ENCODE data around the gene TECPR1. TPM values are rescaled to one million over a fixed set of nuclear protein-coding genes. Genes with fewer than 3 reads are reported as not detected.

Gene TECPR1
- total RNA-seq, 5 donors from 2014 or later (not counting 1 experiment from before 2014, with no cell fraction given): 118 to 192 (median 162) TPM

GRCh38 chr7:98288064-98288823 is 36.2 kb upstream of the TECPR1 start:
- no peak overlapping the region for H3K4me3 ChIP-seq (ENCODE audit: control insufficient read depth in 1 of 2, extremely low read depth in 1 of 2, low read length in 1 of 2)
- DNase-seq (no peak), ATAC-seq (replicated peaks in 1 of 4) (no peak)
- H3K36me3 ChIP-seq (ENCODE audit: control insufficient read depth in 2 of 2, extremely low read depth in 1 of 2, insufficient read depth in 1 of 2, low read length in 1 of 2): peaks cover 5 to 12% of the 10 kb centered on the region in 2 donors
- ChIA-PET CTCF (interaction anchor here in 1 of 2 donors (0.6 kb wide), 1 partner anchor 90 kb away, joined by 3 read pairs; no protein-coding TSS in a partner anchor), POLR2A (no interaction called here)
- Mint-ChIP-seq H3K36me3 (peaks cover 2% of the 10 kb centered on the region), H3K27ac (peak overlapping the region in 1 of 2 donors; percentile 81), H3K4me1 (peaks cover 20 to 31% (median 30%) of the 10 kb centered on the region in 3 donors), H3K9me3 (no peaks in the 10 kb centered on the region), H3K4me3 (no peak overlapping the region), H3K27me3 (no peaks in the 10 kb centered on the region)
- H3K27me3 ChIP-seq (replicated peaks in 1 of 2; ENCODE audit: control insufficient read depth in 2 of 2, extremely low read depth in 1 of 2, insufficient read depth in 2 of 2, low read length in 1 of 2): no peaks in the 10 kb centered on the region
- no peaks in the 10 kb centered on the region for H3K9me3 ChIP-seq
- 83% methylated on average over 5 of the region's 12 CpGs for WGBS (ENCODE audit: insufficient coverage)
- peaks cover 0 to 44% of the 10 kb centered on the region in 2 experiments for H3K4me1 ChIP-seq (ENCODE audit: control insufficient read depth in 1 of 2, extremely low read depth in 1 of 2, insufficient read depth in 2 of 2, low read length in 2 of 2)
- H3K27ac ChIP-seq (ENCODE audit: low read length): no peak overlapping the region

- no peaks in the 10 kb centered on the region for H3K27me3 Mint-ChIP-seq
- Histone ChIP-seq H3K36me3 (ENCODE audit: control insufficient read depth in 2 of 2, extremely low read depth in 1 of 2, insufficient read depth in 1 of 2, low read length in 1 of 2) (peaks cover 4 to 7% of the 10 kb centered on the region in 2 donors), H3K27me3 (replicated peaks in 1 of 2; ENCODE audit: control insufficient read depth in 2 of 2, extremely low read depth in 1 of 2, insufficient read depth in 2 of 2, low read length in 1 of 2) (no peaks in the 10 kb centered on the region), H3K27ac (ENCODE audit: low read length) (no peak overlapping the region), H3K4me3 (ENCODE audit: control insufficient read depth in 1 of 2, extremely low read depth in 1 of 2, low read length in 1 of 2) (no peak overlapping the region), H3K4me1 (ENCODE audit: control insufficient read depth in 1 of 2, extremely low read depth in 1 of 2, insufficient read depth in 2 of 2, low read length in 2 of 2) (peaks cover 1 to 51% of the 10 kb centered on the region in 2 experiments), H3K9me3 (no peaks in the 10 kb centered on the region)
- CTCF ChIA-PET: no interaction called here
- no peak overlapping the region for H3K4me3 Mint-ChIP-seq
- H3K27ac Mint-ChIP-seq: no peak overlapping the region
- H3K36me3 Mint-ChIP-seq: peaks cover 2% of the 10 kb centered on the region
- 96% methylated on average over 9 of the region's 14 CpGs for WGBS (ENCODE audit: insufficient coverage)
- DNase-seq: no peak
- no peaks in the 10 kb centered on the region for H3K9me3 Mint-ChIP-seq
- ATAC-seq (replicated peaks in 1 of 4): no peak
- POLR2A ChIA-PET: no interaction called here
- H3K4me1 Mint-ChIP-seq: peaks cover 27 to 38% (median 38%) of the 10 kb centered on the region in 3 donors
These were observed 35.5 kb upstream of the TECPR1 start for GRCh38 chr7:98287486-98287959.

GRCh38 chr7:98286701-98287485 is 34.9 kb upstream of the TECPR1 start:
- H3K4me1 ChIP-seq (ENCODE audit: control insufficient read depth in 1 of 2, extremely low read depth in 1 of 2, insufficient read depth in 2 of 2, low read length in 2 of 2): peaks cover 4 to 57% of the 10 kb centered on the region in 2 experiments
- H3K36me3 ChIP-seq (ENCODE audit: control insufficient read depth in 2 of 2, extremely low read depth in 1 of 2, insufficient read depth in 1 of 2, low read length in 1 of 2): peaks cover 4% of the 10 kb centered on the region in 2 donors
- H3K27ac ChIP-seq (ENCODE audit: low read length): no peak overlapping the region
- Mint-ChIP-seq H3K4me3 (no peak overlapping the region), H3K27me3 (no peaks in the 10 kb centered on the region), H3K27ac (no peak overlapping the region), H3K36me3 (peaks cover 2% of the 10 kb centered on the region), H3K9me3 (no peaks in the 10 kb centered on the region), H3K4me1 (peaks cover 31 to 41% (median 40%) of the 10 kb centered on the region in 3 donors)
- no peaks in the 10 kb centered on the region for H3K27me3 ChIP-seq (replicated peaks in 1 of 2; ENCODE audit: control insufficient read depth in 2 of 2, extremely low read depth in 1 of 2, insufficient read depth in 2 of 2, low read length in 1 of 2)
- H3K9me3 ChIP-seq: no peaks in the 10 kb centered on the region
- POLR2A ChIA-PET: no interaction called here
- 94% methylated on average over 17 of the region's 21 CpGs for WGBS (ENCODE audit: insufficient coverage)
- CTCF ChIA-PET: no interaction called here
- DNase-seq: no peak
- no peak for ATAC-seq (replicated peaks in 1 of 4)
- H3K4me3 ChIP-seq (ENCODE audit: control insufficient read depth in 1 of 2, extremely low read depth in 1 of 2, low read length in 1 of 2): no peak overlapping the region

- H3K27ac Mint-ChIP-seq: no peak overlapping the region
- POLR2A ChIA-PET: no interaction called here
- Histone ChIP-seq H3K4me3 (ENCODE audit: control insufficient read depth in 1 of 2, extremely low read depth in 1 of 2, low read length in 1 of 2) (no peak overlapping the region), H3K36me3 (ENCODE audit: control insufficient read depth in 2 of 2, extremely low read depth in 1 of 2, insufficient read depth in 1 of 2, low read length in 1 of 2) (peaks cover 0 to 4% of the 10 kb centered on the region in 2 donors), H3K9me3 (no peaks in the 10 kb centered on the region), H3K27ac (ENCODE audit: low read length) (no peak overlapping the region), H3K27me3 (replicated peaks in 1 of 2; ENCODE audit: control insufficient read depth in 2 of 2, extremely low read depth in 1 of 2, insufficient read depth in 2 of 2, low read length in 1 of 2) (no peaks in the 10 kb centered on the region), H3K4me1 (ENCODE audit: control insufficient read depth in 1 of 2, extremely low read depth in 1 of 2, insufficient read depth in 2 of 2, low read length in 2 of 2) (peaks cover 4 to 57% of the 10 kb centered on the region in 2 experiments)
- H3K27me3 Mint-ChIP-seq: no peaks in the 10 kb centered on the region
- no peak for ATAC-seq (replicated peaks in 1 of 4)
- H3K4me1 Mint-ChIP-seq: peaks cover 31 to 41% (median 40%) of the 10 kb centered on the region in 3 donors
- no peaks in the 10 kb centered on the region for H3K9me3 Mint-ChIP-seq
- CTCF ChIA-PET: no interaction called here
- WGBS (ENCODE audit: insufficient coverage): 97% methylated on average over 9 of the region's 14 CpGs
- no peak for DNase-seq
- no peak overlapping the region for H3K4me3 Mint-ChIP-seq
- H3K36me3 Mint-ChIP-seq: no peaks in the 10 kb centered on the region
These were observed 34.1 kb upstream of the TECPR1 start for GRCh38 chr7:98286093-98286539.

- no peaks in the 10 kb centered on the region for H3K27me3 Mint-ChIP-seq
- no peaks in the 10 kb centered on the region for H3K36me3 Mint-ChIP-seq
- Histone ChIP-seq H3K27me3 (replicated peaks in 1 of 2; ENCODE audit: control insufficient read depth in 2 of 2, extremely low read depth in 1 of 2, insufficient read depth in 2 of 2, low read length in 1 of 2) (no peaks in the 10 kb centered on the region), H3K4me1 (ENCODE audit: control insufficient read depth in 1 of 2, extremely low read depth in 1 of 2, insufficient read depth in 2 of 2, low read length in 2 of 2) (peaks cover 4 to 62% of the 10 kb centered on the region in 2 experiments), H3K27ac (ENCODE audit: low read length) (no peak overlapping the region), H3K9me3 (no peaks in the 10 kb centered on the region), H3K36me3 (ENCODE audit: control insufficient read depth in 2 of 2, extremely low read depth in 1 of 2, insufficient read depth in 1 of 2, low read length in 1 of 2) (peaks cover 0 to 4% of the 10 kb centered on the region in 2 donors), H3K4me3 (ENCODE audit: control insufficient read depth in 1 of 2, extremely low read depth in 1 of 2, low read length in 1 of 2) (no peak overlapping the region)
- H3K4me3 Mint-ChIP-seq: peak overlapping the region in 1 of 3 donors; percentile 77
- ChIA-PET POLR2A (interaction anchor here in 1 of 2 donors (0.5 kb wide), 1 partner anchor 35 kb away, joined by 5 read pairs; no protein-coding TSS in a partner anchor), CTCF (no interaction called here)
- 92% methylated on average over 16 of the region's 21 CpGs for WGBS (ENCODE audit: insufficient coverage)
- no peaks in the 10 kb centered on the region for H3K9me3 Mint-ChIP-seq
- DNase-seq (no peak), ATAC-seq (replicated peaks in 1 of 4) (no peak)
- H3K27ac Mint-ChIP-seq: no peak overlapping the region
- H3K4me1 Mint-ChIP-seq: peaks cover 31 to 44% (median 44%) of the 10 kb centered on the region in 3 donors
These were observed 33.4 kb upstream of the TECPR1 start for GRCh38 chr7:98285157-98286092.

All from T-cell (primary cell).